HG02798 (cell line): ENCODE measurements around the gene AIPL1.

ENCODE experiments used
- ATAC-seq: cut with Tn5 transposase; IDR thresholded peaks from one replicate; pipeline ENCODE4 v1.9.1; 2021; ENCODE audit warnings: mild to moderate bottlenecking; ENCODE audit not compliant: unreplicated experiment, poor library complexity

Gene AIPL1

DNA sequence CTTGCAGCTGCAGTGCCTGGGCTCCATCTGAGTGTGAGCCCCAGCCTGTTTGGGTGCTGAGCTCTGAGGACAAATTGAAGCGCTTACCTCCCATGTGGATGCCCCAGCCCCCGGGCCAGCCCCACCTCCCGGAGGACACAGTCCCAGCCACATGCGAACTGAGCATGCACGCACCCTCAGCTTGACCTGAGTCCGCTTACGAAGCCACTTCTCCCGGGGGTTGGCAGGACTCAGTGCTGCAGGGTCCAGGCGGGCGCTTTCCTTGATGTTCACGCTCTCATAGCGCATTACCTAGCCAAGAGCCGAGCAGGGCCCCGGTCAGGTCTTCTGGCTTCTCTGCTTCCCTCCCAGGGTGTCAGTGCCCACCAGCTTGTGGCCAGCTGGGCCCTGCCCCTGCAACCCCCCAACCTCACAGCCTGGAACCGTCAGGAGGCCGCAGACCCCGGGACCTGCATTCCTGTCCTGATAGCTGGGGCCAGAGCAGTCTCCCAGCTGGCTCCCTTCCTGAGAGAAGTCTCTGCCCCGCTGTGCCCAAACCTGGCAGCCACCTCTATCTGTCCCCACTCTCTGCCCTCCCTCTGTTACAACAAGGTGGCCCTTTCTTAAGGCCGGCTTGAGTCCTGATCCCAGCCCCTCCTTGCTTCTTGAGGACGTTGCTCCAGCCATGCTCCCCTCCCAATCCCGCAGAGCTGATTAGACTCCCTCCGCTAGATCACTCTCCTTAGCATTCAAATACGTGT lies 33.3 kb upstream of the AIPL1 start:
- no peak for ATAC-seq

DNA sequence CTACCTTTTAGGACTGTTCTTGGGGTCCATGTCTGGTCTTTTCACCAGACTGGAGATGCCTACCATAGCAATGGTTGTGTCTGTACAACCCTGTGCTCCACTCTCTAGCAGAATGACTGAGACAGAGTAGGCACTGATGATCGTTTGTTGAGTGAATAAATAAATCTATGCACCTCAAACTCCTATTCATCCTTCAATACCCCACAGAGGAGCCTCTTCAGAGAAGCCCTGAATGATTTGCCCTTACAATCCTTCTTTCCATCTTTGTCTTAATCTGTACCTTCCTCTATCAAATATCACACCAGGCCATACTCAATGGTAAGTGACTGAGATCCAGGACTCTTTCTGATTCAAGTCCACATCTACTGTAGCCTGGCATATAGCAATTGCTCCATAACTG lies 32.6 kb upstream of the AIPL1 start:
- no peak for ATAC-seq

DNA sequence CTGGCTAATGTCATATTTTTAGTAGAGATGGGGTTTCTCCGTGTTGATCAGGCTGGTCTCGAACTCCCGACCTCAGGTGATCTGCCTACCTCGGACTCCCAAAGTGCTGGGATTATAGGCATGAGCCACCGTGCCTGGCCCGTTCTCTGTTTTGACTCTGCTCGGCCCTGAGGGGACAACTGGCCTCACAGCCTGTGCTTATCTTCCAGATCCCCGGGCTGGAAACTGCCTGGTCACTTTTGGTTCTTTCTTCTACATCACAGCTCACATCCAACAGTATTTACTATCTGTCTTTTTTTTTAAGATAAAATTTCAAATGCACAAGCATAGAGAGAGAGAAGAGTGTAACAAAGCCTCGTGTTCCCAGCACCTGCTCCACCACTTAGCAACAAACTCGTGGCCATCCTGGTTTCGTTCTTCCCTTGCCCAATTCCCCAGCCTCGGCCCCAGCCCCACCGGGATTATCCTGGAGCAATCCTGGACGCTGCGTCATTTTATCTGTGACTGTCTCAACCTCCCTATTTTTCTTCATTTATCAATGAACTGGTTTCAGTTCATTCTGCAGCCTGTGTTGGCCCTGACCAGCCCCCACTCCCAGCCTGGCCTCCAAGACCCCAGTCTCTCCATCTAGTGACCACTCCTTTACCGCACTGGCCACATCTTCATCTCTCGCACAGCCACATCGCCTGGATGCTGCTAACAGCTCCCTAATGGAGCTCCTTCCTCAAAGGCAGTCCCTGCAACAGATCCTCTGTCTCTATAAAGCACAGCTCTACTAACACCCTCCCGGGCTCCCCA lies 30.5 kb upstream of the AIPL1 start:
- no peak for ATAC-seq

DNA sequence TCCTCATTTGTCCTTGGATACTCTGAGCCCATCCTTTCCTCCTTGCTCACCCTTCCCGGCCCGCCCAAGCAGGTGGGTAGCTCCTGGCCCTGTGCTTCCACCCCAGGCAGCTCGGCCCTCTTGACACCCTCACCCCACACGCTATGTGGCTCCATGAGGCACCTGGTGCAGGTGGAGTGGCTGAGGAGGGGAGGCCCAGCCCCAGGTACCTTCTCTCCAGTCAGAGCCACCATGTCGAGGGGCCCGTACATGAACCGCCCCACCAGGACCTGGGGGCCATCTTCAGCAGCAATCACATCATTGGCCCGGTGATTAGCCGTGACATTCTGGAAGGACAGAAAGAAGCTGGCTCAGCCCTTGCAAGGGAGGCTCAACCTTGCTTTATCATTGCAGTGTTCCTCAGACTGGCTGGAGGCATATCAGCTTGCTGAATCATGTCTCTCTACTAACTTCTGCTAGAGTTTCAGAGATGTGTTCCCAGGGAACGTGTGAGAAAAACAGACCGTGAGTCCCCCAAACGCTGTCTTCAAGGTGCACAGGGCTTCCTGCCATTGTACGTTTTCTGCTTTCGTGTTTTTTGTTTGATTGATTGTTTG lies 29.6 kb upstream of the AIPL1 start:
- no peak for ATAC-seq

DNA sequence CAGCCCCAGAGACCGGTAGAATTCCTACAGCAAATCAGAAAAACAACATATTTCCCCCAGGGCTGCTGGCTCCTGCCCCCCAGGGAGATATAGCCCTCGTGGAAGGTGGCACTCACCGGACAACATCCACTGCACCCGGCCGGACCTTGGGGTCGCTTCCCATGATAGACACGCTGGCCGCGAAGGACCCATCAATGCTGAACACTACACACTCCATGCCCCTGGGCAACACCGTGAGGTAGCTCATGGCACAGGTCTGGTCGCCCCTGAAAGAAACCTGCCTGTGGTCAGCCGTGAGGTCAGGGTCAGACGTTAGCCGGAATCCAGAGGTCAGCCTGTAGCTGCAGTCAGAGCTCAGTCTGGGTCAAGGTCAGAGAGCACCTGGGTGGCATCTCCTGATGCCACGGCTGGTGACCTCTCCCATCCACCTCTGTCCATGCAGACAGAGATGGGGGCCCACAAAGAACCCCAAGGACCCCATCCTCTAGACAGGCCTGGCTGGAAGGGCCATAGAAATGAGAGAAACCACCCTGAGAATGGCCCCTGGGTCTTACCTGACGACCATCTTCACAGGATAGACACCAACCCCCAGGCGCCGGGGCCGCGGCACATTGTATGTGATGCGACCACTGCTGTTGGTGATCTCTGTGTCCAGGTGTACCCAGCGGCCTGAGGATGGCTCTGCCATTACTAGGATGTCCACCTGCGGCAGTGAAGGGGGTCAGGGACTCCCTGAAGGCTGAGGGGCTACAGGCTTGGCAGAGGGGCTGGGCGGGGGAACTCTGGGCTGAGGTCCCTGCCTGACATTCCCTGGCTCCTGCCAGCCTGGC lies 28.9 kb upstream of the AIPL1 start:
- ATAC-seq, result no peak

GRCh38 chr17:6462692-6463091 lies 27.8 kb upstream of the AIPL1 start:
- no peak for ATAC-seq

GRCh38 chr17:6461792-6462524 lies 27.0 kb upstream of the AIPL1 start:
- ATAC-seq, result no peak

GRCh38 chr17:6461246-6461645 lies 26.3 kb upstream of the AIPL1 start:
- no peak for ATAC-seq

DNA sequence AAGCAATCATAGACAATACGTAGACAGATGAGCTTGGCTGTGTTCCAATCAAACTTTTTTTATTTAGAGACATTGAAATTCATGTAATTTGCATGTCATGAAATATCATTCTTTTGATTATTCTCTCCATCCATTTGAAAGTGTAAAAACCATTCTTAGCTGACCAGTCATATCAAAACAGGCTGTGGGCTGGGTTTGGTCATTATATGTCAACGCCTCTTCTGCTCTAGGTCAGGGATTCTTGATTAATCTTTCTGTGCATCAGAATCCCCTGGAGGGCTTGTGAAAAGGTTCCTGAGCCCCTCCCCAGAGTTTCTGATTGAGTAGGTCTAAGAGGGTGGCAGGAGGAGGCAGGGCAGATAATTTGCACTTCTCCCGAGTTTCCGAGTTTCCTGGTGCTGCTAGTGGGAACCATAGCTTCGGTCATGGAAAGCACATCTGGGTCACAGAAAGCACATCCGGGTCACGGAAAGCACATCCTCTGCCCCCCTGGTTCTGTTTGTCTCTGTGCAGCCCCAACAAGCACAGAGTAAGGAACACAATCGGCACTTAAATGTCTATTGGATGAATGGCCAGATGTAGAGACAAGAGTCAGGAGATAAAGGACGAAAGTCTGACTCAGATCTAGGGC lies 25.7 kb upstream of the AIPL1 start:
- no peak for ATAC-seq

DNA sequence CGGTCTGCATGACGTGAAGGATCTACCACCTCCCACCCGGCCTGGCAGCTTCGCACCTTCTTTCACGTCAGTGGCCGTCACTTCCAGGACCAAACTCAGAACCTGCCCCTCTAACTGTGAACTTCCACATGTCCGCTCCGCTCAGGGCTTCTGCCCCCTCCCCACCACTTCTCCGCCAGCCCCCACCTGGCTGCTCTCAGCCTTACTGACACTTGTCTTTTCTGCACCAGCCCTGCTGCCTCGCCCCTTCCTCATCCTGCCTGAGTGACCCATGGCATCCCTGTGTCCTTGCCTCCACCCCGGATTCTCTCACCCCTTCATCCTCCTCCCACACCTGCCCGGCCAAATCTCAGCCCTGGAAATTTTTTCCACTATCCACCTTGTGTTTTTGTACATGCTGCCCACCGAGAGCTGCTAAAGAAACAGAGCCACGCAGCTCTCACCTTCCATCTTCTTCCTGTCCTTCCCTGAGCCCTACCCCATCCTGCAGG lies 23.6 kb upstream of the AIPL1 start:
- ATAC-seq, result no peak

DNA sequence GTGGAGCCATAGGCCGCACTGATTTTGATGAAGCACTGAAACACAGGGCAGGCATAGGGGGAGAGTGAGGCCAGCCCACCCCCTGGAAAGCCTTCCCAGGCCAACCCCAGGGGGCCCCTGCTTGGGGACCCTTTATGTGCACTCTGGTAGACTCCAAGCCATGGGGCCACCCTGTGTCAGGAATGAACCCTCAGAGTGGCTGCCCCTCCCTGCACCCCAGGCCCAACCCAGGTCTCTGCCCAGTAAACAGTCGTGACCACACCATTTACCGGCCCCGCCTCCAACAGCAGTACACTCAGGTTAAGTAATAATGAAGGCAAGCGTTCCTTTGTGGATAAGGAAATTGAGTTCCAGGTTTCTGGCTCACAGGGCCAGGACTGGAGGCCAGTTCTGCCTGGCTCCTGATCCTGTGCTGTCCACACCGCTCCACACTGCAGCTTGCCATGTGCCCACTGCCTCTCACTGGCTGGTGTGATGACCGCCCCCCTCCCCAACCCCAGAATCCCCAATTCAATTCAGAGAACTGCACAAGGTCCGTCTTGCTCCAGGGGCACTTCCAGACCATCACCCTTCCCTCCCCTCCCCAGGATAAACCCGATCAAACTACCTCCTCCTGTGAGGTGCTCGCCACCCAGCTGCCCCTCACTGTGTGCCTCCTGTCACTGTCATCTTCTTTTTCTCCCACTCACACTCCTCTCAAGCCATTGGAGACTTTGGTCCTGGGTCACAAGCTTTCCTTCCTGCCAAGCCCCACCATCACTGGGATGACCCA lies 23.0 kb upstream of the AIPL1 start:
- no peak for ATAC-seq

DNA sequence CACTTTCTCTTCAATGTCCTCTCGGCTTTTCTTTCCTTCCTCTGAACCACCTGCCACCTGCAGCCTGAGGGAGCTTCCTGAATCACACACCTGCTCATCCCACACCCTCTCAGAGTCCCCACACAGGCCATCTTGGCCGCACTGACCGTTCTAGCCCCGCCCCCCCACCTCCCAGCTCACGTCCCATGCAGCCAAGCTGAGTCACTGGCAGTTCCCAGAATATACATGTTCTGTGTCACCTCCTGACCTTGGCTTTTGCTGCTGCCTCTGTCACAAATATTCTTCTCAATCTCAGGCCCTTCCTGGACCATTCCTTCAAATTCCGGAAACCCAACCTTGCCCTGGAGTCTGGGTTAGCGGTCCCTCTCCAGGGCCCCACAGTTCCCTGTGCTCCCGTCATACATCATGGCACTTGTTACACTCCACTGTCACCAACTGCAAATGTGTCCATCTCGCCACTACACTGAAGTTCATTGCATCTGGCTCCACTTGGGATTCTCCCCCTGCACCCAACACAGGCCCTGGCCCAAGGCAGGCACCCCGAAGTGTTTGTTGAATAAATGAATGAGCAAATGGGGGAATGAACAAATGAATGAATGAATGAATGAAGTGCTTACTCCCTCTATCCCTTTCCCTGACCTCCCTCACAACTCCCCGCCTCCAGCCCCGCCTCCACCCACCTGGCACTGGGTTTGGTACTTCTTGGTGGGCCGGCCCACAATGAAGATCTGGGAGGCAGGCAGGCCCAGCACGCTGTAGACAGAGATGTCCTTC lies 22.2 kb upstream of the AIPL1 start:
- ATAC-seq, result no peak

DNA sequence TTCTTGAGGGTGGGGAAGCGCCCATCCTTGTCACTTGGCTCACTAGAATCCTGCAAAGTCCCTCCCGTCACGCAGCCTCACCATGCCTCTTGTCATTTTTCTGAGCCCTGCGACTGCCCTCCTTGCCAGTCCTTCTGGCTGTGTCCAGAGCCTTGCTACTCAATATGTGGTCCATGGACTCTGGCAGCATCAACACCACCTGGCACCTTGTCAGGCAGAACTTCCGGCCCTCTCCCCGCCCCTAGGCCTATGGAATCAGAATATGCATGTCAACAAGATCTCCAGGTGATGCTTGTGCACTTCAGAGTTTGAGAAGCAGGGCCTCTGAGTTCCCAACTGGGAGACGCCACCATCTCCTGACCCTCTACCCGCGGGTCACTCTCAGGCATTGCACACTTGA lies 21.4 kb upstream of the AIPL1 start:
- no peak for ATAC-seq

- no peak for ATAC-seq
Measured at GRCh38 chr17:6455321-6455705, 20.4 kb upstream of the AIPL1 start.

- no peak for ATAC-seq
Measured at GRCh38 chr17:6454495-6455320, 19.8 kb upstream of the AIPL1 start.

- ATAC-seq, result no peak
Measured at GRCh38 chr17:6453279-6454024, 18.5 kb upstream of the AIPL1 start.
